WERI-Rb-1 (cell line): ENCODE results near the gene LAYN.

ENCODE experiments used
- DNase-seq: peaks from one replicate; pipeline ENCODE4 v3.0.0-alpha.2; 2020
- H3K27ac ChIP-seq: fragments of 250-450 bp; sonication (Bioruptor Pico); 2 replicates; pipeline ENCODE4 v1.5.1; 2020; ENCODE audit warnings: mild to moderate bottlenecking, moderate library complexity
- H3K27me3 ChIP-seq: fragments of 250-450 bp; sonication (Bioruptor Pico); 2 replicates; pipeline ENCODE4 v1.5.1; 2021; ENCODE audit warnings: mild to moderate bottlenecking, low read depth, moderate library complexity; ENCODE audit not compliant: insufficient read depth, severe bottlenecking
- H3K36me3 ChIP-seq: fragments of 250-450 bp; sonication (Bioruptor Pico); 2 replicates; pipeline ENCODE4 v1.5.1; 2020; ENCODE audit warnings: mild to moderate bottlenecking, moderate library complexity
- H3K4me3 ChIP-seq: 2 replicates; pipeline ENCODE4 v1.5.1; 2011; ENCODE audit warnings: low read depth, mild to moderate bottlenecking, control low read depth, low read length
- H3K9me3 ChIP-seq: fragments of 250-450 bp; sonication (Bioruptor Pico); 2 replicates; pipeline ENCODE4 v1.5.1; 2021; ENCODE audit warnings: mild to moderate bottlenecking, moderate library complexity; ENCODE audit not compliant: severe bottlenecking
- CTCF ChIP-seq: IDR thresholded peaks from 2 replicates; pipeline ENCODE4 v1.5.1; 2011; ENCODE audit warnings: low read depth, mild to moderate bottlenecking, control low read depth, inconsistent platforms, low read length

Gene LAYN

GRCh38 chr11:111559800-111560464, 19.4 kb downstream of the LAYN start:
- no peak for DNase-seq
- Histone ChIP-seq H3K27me3 (no peaks in the 10 kb centered on the region), H3K4me3 (no peak overlapping the region), H3K9me3 (peaks cover 9% of the 10 kb centered on the region), H3K36me3 (no peaks in the 10 kb centered on the region), H3K27ac (no peak overlapping the region)
- no peak for TF ChIP-seq CTCF

- TF ChIP-seq CTCF, result no peak
- Histone ChIP-seq H3K27me3 (no peaks in the 10 kb centered on the region), H3K4me3 (no peak overlapping the region), H3K27ac (no peak overlapping the region), H3K36me3 (no peaks in the 10 kb centered on the region), H3K9me3 (peaks cover 8% of the 10 kb centered on the region)
- no peak for DNase-seq
These were observed 20.3 kb downstream of the LAYN start for GRCh38 chr11:111560800-111561199.

GRCh38 chr11:111561306-111561705, 20.8 kb downstream of the LAYN start:
- Histone ChIP-seq H3K27ac (no peak overlapping the region), H3K9me3 (peaks cover 3% of the 10 kb centered on the region), H3K36me3 (no peaks in the 10 kb centered on the region), H3K4me3 (no peak overlapping the region), H3K27me3 (no peaks in the 10 kb centered on the region)
- no peak for DNase-seq
- TF ChIP-seq CTCF, result no peak

- Histone ChIP-seq H3K27ac (no peak overlapping the region), H3K36me3 (no peaks in the 10 kb centered on the region), H3K9me3 (no peaks in the 10 kb centered on the region), H3K4me3 (no peak overlapping the region), H3K27me3 (no peaks in the 10 kb centered on the region)
- no peak for DNase-seq
- no peak for TF ChIP-seq CTCF
These were observed 21.3 kb downstream of the LAYN start for GRCh38 chr11:111561791-111562325.

- H3K36me3 ChIP-seq, result no peaks in the 10 kb centered on the region
- no peak for DNase-seq
- no peak overlapping the region for H3K27ac ChIP-seq
- no peaks in the 10 kb centered on the region for H3K9me3 ChIP-seq
- no peak for TF ChIP-seq CTCF
- no peak overlapping the region for H3K4me3 ChIP-seq
- no peaks in the 10 kb centered on the region for H3K27me3 ChIP-seq
These were observed 22.3 kb downstream of the LAYN start for GRCh38 chr11:111562692-111563389.
